ENCODE data around the gene BCL2L15. TPM values are rescaled to one million over a fixed set of nuclear protein-coding genes. Genes with fewer than 3 reads are reported as not detected.
"Not testable (repeated sequence)": the region's sequence is repeated elsewhere in the genome, so short reads cannot be mapped to it uniquely, and the experiment has no call there.

The BCL2L15 gene
- total and polyA plus RNA-seq, 4 donors: 0.59 to 2.0 (median 0.90) TPM

DNA sequence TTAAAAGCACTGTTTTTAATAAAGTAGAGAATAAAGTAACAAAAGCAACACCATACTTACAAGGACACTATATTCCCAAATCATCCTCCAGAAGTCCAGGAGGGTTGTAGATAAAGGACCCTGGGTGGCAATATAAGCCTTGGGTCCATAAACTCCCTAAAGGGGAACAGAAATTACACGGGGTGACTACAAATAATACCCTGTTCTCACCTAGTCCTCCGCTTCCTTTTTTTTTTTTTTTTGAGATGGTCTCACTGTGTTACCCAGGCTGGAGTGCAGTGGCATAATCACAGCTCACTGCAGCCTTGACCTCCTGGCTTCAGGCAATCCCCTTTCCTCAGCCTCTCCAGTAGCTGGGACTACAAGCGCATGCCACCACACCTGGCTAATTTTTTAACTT lies 29.0 kb downstream of the BCL2L15 start:
- Histone ChIP-seq H3K9me3 (ENCODE audit: control insufficient read depth, insufficient read depth, low read length) (no peaks in the 10 kb centered on the region), H3K4me3 (ENCODE audit: low read depth, low read length) (no peak overlapping the region), H3K27me3 (ENCODE audit: control insufficient read depth, insufficient read depth, low read length) (no peaks in the 10 kb centered on the region), H3K36me3 (ENCODE audit: control insufficient read depth, insufficient read depth, low read length) (no peaks in the 10 kb centered on the region), H3K4me1 (ENCODE audit: control insufficient read depth, insufficient read depth, low read length) (no peaks in the 10 kb centered on the region), H3K27ac (ENCODE audit: low read depth, low read length) (no peak overlapping the region)
- WGBS (ENCODE audit: insufficient coverage): 78% methylated on average over 2 of the region's 3 CpGs
- DNase-seq (ENCODE audit: low read depth in 4 of 6, low spot score in 6 of 6): no peak

GRCh38 chr1:113857776-113858175 lies 29.6 kb downstream of the BCL2L15 start:
- no peak overlapping the region for H3K27ac ChIP-seq (ENCODE audit: low read depth, low read length)
- H3K9me3 ChIP-seq (ENCODE audit: control insufficient read depth, insufficient read depth, low read length): no peaks in the 10 kb centered on the region
- no peak for DNase-seq (ENCODE audit: low read depth in 4 of 6, low spot score in 6 of 6)
- no peak overlapping the region for H3K4me3 ChIP-seq (ENCODE audit: low read depth, low read length)
- H3K4me1 ChIP-seq (ENCODE audit: control insufficient read depth, insufficient read depth, low read length): no peaks in the 10 kb centered on the region
- no peaks in the 10 kb centered on the region for H3K27me3 ChIP-seq (ENCODE audit: control insufficient read depth, insufficient read depth, low read length)
- H3K36me3 ChIP-seq (ENCODE audit: control insufficient read depth, insufficient read depth, low read length): no peaks in the 10 kb centered on the region
- WGBS (ENCODE audit: insufficient coverage): 100% methylated on average over 1 of the region's 3 CpGs

DNA sequence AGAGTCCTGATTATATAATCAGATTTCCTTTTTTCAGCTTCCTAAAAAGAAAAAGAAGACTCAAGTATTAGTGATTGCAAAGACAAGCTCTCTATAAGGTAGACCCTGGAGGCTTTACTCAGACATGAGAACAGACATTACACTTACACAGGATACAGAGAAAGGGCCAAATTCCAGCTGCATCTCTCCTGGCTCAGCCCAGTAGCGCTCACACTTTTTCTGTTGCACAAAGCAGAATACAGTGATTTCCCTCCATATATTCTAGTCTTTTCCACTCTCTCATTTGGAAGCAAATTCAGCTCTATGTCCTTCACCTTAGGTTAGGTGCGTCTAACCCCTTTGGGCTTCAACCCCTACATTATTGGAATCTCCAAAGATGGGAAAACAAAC lies 31.0 kb downstream of the BCL2L15 start:
- Histone ChIP-seq H3K36me3 (ENCODE audit: control insufficient read depth, insufficient read depth, low read length) (no peaks in the 10 kb centered on the region), H3K4me1 (ENCODE audit: control insufficient read depth, insufficient read depth, low read length) (no peaks in the 10 kb centered on the region)
- 89% methylated on average over 1 of the region's 2 CpGs for WGBS (ENCODE audit: insufficient coverage)

DNA sequence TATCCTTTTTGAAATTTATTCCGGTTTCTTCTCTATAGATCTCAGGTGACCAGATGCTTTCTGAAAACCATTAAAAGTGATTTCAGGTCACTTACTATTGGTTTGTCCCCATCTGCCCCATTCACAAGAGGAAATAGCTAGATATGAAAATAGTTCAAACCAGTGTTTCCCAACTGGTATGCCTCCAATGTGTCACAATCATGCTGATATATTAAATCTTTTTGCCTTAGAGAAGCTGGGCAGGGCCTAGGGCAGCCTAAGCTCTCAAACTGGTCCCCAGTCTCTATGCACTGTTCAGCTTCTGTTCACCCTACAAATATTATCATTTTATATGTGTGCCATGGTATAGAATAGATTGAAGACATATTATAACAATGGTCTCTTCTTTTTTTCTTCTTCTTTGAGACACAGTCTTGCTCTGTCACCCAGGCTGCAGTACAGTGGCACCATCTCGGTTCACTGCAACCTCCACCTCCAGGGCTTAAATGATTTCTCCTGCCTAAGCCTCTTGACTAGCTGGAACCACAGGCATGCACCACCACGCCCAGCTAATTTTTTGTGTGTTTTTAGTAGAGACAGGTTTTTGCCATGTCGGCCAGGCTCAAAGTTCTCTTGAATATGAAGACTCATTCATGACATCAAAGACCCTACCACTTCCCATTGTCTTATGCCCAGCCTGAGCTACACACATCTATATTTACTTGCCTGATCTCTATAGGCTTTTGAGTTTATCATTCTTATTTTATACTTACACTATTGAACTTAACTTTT lies 31.6 kb downstream of the BCL2L15 start:
- no peak overlapping the region for H3K27ac ChIP-seq (ENCODE audit: low read depth, low read length)
- DNase-seq (ENCODE audit: low read depth in 4 of 6, low spot score in 6 of 6): no peak
- H3K4me1 ChIP-seq (ENCODE audit: control insufficient read depth, insufficient read depth, low read length): no peaks in the 10 kb centered on the region
- no peaks in the 10 kb centered on the region for H3K27me3 ChIP-seq (ENCODE audit: control insufficient read depth, insufficient read depth, low read length)
- 100% methylated on average over 1 of the region's 4 CpGs for WGBS (ENCODE audit: insufficient coverage)
- no peaks in the 10 kb centered on the region for H3K36me3 ChIP-seq (ENCODE audit: control insufficient read depth, insufficient read depth, low read length)
- H3K4me3 ChIP-seq (ENCODE audit: low read depth, low read length): no peak overlapping the region
- H3K9me3 ChIP-seq (ENCODE audit: control insufficient read depth, insufficient read depth, low read length): no peaks in the 10 kb centered on the region

More for the DNA sequence above, 31.0 kb downstream of the BCL2L15 start:
- DNase-seq (ENCODE audit: low read depth in 4 of 6, low spot score in 6 of 6): no peak
- Histone ChIP-seq H3K4me3 (ENCODE audit: low read depth, low read length) (no peak overlapping the region), H3K9me3 (ENCODE audit: control insufficient read depth, insufficient read depth, low read length) (no peaks in the 10 kb centered on the region), H3K27me3 (ENCODE audit: control insufficient read depth, insufficient read depth, low read length) (no peaks in the 10 kb centered on the region), H3K27ac (ENCODE audit: low read depth, low read length) (no peak overlapping the region)

DNA sequence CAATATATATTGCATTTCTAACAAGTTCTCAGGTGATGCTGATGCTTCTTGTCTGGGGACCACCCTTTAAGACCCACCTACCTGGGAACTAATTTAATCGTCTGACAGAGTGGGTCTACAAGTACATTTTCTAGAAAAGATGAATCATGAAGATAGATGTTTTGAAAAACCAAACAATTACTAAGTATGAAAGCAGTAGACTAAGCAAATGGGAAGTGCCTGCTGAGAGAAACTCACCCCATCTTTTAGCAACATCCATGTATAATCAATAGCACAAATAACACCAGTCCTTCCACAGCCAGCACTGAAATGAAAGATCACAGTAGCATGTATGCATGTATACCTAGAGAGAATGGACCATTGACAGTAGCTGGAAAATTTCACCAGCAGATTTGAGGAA lies 33.1 kb downstream of the BCL2L15 start:
- no peaks in the 10 kb centered on the region for H3K27me3 ChIP-seq (ENCODE audit: control insufficient read depth, insufficient read depth, low read length)
- DNase-seq (ENCODE audit: low read depth in 4 of 6, low spot score in 6 of 6): no peak
- H3K4me1 ChIP-seq (ENCODE audit: control insufficient read depth, insufficient read depth, low read length): no peaks in the 10 kb centered on the region
- H3K27ac ChIP-seq (ENCODE audit: low read depth, low read length): no peak overlapping the region
- no peak overlapping the region for H3K4me3 ChIP-seq (ENCODE audit: low read depth, low read length)
- no peaks in the 10 kb centered on the region for H3K36me3 ChIP-seq (ENCODE audit: control insufficient read depth, insufficient read depth, low read length)
- no peaks in the 10 kb centered on the region for H3K9me3 ChIP-seq (ENCODE audit: control insufficient read depth, insufficient read depth, low read length)
- WGBS (ENCODE audit: insufficient coverage): no CpG with 5 or more reads among the region's 1 CpG

DNA sequence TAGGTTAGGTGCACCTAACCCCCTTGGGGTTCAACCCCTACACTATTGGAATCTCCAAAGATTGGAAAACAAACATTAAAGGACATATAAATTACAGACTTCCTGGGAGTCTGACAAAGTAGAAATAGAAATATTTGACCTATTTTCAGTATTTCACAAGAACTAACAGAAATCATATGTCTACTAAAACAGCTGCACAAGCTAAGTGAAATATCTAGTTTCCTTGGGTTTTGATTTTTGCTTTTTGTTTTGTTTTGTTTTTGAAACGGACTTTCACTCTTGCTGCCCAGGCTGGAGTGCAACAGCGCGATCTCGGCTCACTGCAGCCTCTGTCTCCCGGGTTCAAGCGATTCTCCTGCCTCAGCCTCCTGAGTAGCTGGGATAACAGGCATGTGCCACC lies 34.7 kb downstream of the BCL2L15 start:
- not testable (repeated sequence) for H3K27ac ChIP-seq (ENCODE audit: low read depth, low read length); DNase-seq (ENCODE audit: low read depth in 4 of 6, low spot score in 6 of 6); H3K9me3 ChIP-seq (ENCODE audit: control insufficient read depth, insufficient read depth, low read length); H3K4me3 ChIP-seq (ENCODE audit: low read depth, low read length); H3K4me1 ChIP-seq (ENCODE audit: control insufficient read depth, insufficient read depth, low read length); H3K36me3 ChIP-seq (ENCODE audit: control insufficient read depth, insufficient read depth, low read length); H3K27me3 ChIP-seq (ENCODE audit: control insufficient read depth, insufficient read depth, low read length)
- WGBS (ENCODE audit: insufficient coverage): 97% methylated on average over 6 of the region's 6 CpGs

DNA sequence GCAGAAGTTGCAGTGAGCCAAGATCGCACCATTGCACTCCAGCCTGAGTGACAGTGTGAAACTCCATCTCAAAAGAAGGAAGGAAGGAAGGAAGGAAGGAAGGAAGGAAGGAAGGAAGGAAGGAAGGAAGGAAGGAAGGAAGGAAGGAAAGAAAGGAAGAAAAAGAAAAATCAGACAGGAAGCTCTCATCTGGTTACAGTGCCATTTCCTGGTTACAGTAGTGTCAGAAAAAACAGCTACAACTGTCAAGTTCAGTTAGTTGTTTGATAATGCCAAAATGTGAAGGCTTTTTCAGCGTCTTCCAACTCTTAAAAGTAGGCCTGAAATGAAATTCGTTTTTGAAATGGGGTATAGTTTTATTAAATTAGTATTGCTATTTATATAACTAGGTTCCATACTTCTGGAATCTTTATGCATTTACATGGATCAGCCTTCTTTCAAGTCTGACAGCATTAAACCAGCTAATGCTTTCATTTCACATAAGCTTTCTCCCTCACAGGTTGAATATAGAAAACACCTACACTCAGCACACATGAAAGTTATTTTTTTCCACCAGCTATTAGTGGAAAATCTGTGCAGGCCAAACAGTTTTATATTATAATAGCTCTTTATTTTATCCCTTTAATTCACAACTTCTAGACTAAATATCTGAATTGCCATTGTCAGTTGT lies 37.1 kb downstream of the BCL2L15 start:
- no peaks in the 10 kb centered on the region for H3K27me3 ChIP-seq (ENCODE audit: control insufficient read depth, insufficient read depth, low read length)
- 100% methylated on average over 1 of the region's 3 CpGs for WGBS (ENCODE audit: insufficient coverage)
- no peaks in the 10 kb centered on the region for H3K4me1 ChIP-seq (ENCODE audit: control insufficient read depth, insufficient read depth, low read length)
- H3K36me3 ChIP-seq (ENCODE audit: control insufficient read depth, insufficient read depth, low read length): no peaks in the 10 kb centered on the region
- H3K27ac ChIP-seq (ENCODE audit: low read depth, low read length): no peak overlapping the region
- no peak overlapping the region for H3K4me3 ChIP-seq (ENCODE audit: low read depth, low read length)
- DNase-seq (ENCODE audit: low read depth in 4 of 6, low spot score in 6 of 6): no peak
- no peaks in the 10 kb centered on the region for H3K9me3 ChIP-seq (ENCODE audit: control insufficient read depth, insufficient read depth, low read length)

DNA sequence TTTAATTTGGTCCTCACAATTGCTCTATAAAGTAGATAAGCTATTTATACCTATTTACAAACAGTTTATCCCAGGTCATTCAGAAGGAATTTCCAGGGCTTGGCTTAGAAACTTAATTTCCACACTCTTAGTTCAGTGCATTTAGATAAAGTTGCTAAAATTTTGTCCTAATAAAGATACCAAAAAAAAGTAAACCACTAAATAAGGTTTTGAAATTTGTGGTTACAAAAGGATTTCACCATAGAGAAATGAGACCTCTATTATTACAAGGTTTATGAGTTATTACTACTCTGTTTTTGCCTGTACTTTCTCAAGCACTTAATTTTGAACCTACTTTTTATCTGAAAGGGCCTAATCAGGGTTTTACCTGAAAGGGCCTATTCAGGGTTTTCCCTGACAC lies 38.3 kb downstream of the BCL2L15 start:
- DNase-seq (ENCODE audit: low read depth in 4 of 6, low spot score in 6 of 6): no peak
- Histone ChIP-seq H3K36me3 (ENCODE audit: control insufficient read depth, insufficient read depth, low read length) (no peaks in the 10 kb centered on the region), H3K27ac (ENCODE audit: low read depth, low read length) (no peak overlapping the region), H3K4me3 (ENCODE audit: low read depth, low read length) (no peak overlapping the region), H3K27me3 (ENCODE audit: control insufficient read depth, insufficient read depth, low read length) (no peaks in the 10 kb centered on the region), H3K4me1 (ENCODE audit: control insufficient read depth, insufficient read depth, low read length) (no peaks in the 10 kb centered on the region), H3K9me3 (ENCODE audit: control insufficient read depth, insufficient read depth, low read length) (no peaks in the 10 kb centered on the region)

DNA sequence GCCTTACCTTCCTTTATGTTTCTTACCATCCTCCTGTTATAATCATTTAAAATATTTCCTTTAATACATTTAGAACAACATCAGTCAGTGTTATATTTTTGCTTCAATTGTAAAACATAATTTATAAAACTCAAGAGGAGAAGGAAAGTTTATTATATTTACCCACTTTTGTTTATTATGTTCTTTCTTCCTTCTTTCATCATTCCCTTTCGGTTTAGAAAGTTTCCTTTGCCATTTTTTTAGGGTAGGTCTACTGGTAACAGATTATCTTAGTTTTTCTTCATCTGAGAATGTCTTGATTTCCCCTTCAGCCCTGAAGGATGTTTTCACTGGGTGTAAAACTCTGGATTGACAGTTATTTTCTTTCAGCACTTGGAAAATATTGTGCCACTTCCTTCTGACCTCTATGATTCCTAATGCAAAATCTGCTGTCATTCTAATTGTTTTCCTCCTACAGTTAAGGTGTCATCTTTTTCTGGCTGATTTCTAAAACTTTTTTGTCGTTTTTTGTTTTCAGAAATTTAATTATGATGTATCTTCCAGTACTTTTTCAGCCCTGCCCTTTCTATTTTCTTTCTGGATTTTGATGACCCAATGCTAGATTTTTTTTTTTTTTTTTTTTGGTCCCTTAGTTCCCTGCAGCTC lies 40.9 kb downstream of the BCL2L15 start:
- no peaks in the 10 kb centered on the region for H3K36me3 ChIP-seq (ENCODE audit: control insufficient read depth, insufficient read depth, low read length)
- no peaks in the 10 kb centered on the region for H3K27me3 ChIP-seq (ENCODE audit: control insufficient read depth, insufficient read depth, low read length)
- no peak overlapping the region for H3K4me3 ChIP-seq (ENCODE audit: low read depth, low read length)
- no peaks in the 10 kb centered on the region for H3K4me1 ChIP-seq (ENCODE audit: control insufficient read depth, insufficient read depth, low read length)
- no peak for DNase-seq (ENCODE audit: low read depth in 4 of 6, low spot score in 6 of 6)
- WGBS (ENCODE audit: insufficient coverage): no CpG with 5 or more reads among the region's 2 CpGs
- no peaks in the 10 kb centered on the region for H3K9me3 ChIP-seq (ENCODE audit: control insufficient read depth, insufficient read depth, low read length)
- H3K27ac ChIP-seq (ENCODE audit: low read depth, low read length): no peak overlapping the region

DNA sequence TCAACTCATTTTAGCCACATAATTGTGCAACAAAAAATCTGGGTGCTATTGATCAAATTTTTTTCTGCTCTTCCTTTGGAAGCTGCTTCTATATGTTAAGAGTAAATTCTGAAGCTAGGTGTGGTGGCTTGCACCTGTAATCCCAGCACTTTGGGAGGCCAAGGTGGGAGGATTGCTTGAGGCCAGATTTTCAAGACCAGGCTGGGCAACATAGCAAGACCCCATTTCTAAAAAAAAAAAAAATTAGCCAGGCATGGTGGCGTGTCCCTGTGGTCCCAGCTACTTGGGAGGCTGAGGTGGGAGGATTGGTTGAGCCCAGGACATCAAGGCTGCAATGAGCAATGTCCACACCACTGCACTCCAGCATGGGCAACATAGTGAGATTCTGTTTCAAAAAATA lies 50.8 kb downstream of the BCL2L15 start:
- Histone ChIP-seq H3K27me3 (ENCODE audit: control insufficient read depth, insufficient read depth, low read length) (no peaks in the 10 kb centered on the region), H3K4me1 (ENCODE audit: control insufficient read depth, insufficient read depth, low read length) (no peaks in the 10 kb centered on the region), H3K4me3 (ENCODE audit: low read depth, low read length) (no peak overlapping the region), H3K36me3 (ENCODE audit: control insufficient read depth, insufficient read depth, low read length) (no peaks in the 10 kb centered on the region), H3K9me3 (ENCODE audit: control insufficient read depth, insufficient read depth, low read length) (no peaks in the 10 kb centered on the region), H3K27ac (ENCODE audit: low read depth, low read length) (no peak overlapping the region)
- WGBS (ENCODE audit: insufficient coverage): 100% methylated on average over 1 of the region's 1 CpG
- DNase-seq (ENCODE audit: low read depth in 4 of 6, low spot score in 6 of 6): no peak

Measured in spinal cord (tissue), 10 donors.